GM21825 (cell line): ENCODE measurements around the gene ACVR2A.

Experiments
- ATAC-seq: cut with Tn5 transposase; IDR thresholded peaks from one replicate; pipeline ENCODE4 v1.9.1; 2021; ENCODE audit warnings: mild to moderate bottlenecking, moderate library complexity; ENCODE audit not compliant: unreplicated experiment

Gene ACVR2A

GRCh38 chr2:147854557-147855134 is 9.8 kb downstream of the ACVR2A start:
- no peak for ATAC-seq

- no peak for ATAC-seq
Observed at GRCh38 chr2:147855316-147855715, 10.5 kb downstream of the ACVR2A start.

GRCh38 chr2:147855977-147856376 is 11.1 kb downstream of the ACVR2A start:
- ATAC-seq, result no peak

- no peak for ATAC-seq
Observed at GRCh38 chr2:147860009-147860408, 15.2 kb downstream of the ACVR2A start.

GRCh38 chr2:147862859-147863516 is 18.2 kb downstream of the ACVR2A start:
- no peak for ATAC-seq

GRCh38 chr2:147863835-147864234 is 19.0 kb downstream of the ACVR2A start:
- ATAC-seq, result no peak

- no peak for ATAC-seq
Observed at GRCh38 chr2:147865560-147865959, 20.7 kb downstream of the ACVR2A start.

GRCh38 chr2:147867050-147867449 is 22.2 kb downstream of the ACVR2A start:
- ATAC-seq, result no peak

GRCh38 chr2:147869934-147870333 is 25.1 kb downstream of the ACVR2A start:
- no peak for ATAC-seq

- ATAC-seq, result no peak
Observed at GRCh38 chr2:147872967-147873366, 28.1 kb downstream of the ACVR2A start.

GRCh38 chr2:147873859-147874483 is 29.1 kb downstream of the ACVR2A start:
- ATAC-seq, result no peak

- ATAC-seq, result no peak
Observed at GRCh38 chr2:147879846-147880245, 35.0 kb downstream of the ACVR2A start.

GRCh38 chr2:147882631-147883030 is 37.8 kb downstream of the ACVR2A start:
- ATAC-seq, result no peak

- ATAC-seq, result no peak
Observed at GRCh38 chr2:147884830-147885229, 40.0 kb downstream of the ACVR2A start.

GRCh38 chr2:147886136-147886535 is 41.3 kb downstream of the ACVR2A start:
- ATAC-seq, result no peak

- no peak for ATAC-seq
Observed at GRCh38 chr2:147888680-147889079, 43.9 kb downstream of the ACVR2A start.

- ATAC-seq, result no peak
Observed at GRCh38 chr2:147904051-147904450, 59.2 kb downstream of the ACVR2A start.

- no peak for ATAC-seq
Observed at GRCh38 chr2:147909178-147909577, 64.3 kb downstream of the ACVR2A start.

- no peak for ATAC-seq
Observed at GRCh38 chr2:147910990-147911473, 66.2 kb downstream of the ACVR2A start.

GRCh38 chr2:147913701-147914480 is 69.1 kb downstream of the ACVR2A start:
- no peak for ATAC-seq

- no peak for ATAC-seq
Observed at GRCh38 chr2:147916067-147916466, 71.2 kb downstream of the ACVR2A start.
